GM18870 (cell line): ENCODE data around the gene E4F1.

Source experiments
- ATAC-seq: cut with Tn5 transposase; IDR thresholded peaks from one replicate; pipeline ENCODE4 v1.9.1; 2021; ENCODE audit warnings: moderate library complexity; ENCODE audit not compliant: unreplicated experiment

Gene E4F1

DNA sequence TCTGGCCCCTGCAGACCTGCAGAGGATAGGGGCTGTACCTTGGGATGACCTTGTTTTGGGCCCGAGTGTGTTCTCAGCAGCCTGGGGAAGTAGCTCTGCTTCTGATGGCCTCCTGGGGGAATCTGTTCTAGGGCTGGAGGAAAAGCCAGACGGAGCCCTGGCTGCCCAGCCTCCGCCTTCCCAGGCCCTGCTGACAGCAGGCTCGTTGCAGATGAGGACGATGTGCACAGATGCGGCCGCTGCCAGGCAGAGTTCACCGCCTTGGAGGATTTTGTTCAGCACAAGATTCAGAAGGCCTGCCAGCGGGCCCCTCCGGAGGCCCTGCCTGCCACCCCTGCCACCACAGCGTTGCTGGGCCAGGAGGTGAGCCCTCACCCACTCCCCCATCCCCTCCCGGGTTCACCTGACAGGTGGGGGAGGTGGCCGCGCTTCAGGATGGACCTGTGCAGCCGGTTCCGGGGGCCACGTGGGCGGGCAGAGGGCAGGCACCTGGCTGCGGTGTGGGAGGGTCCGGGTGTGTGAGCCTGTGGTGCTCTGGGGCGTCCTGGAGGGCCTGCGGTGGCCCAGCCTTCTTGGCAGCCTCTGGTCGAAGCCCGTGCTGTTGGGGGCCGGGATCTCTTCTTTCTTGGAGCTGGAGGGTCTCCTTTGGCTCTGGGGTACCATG is 4.9 kb downstream of the E4F1 start:
- ATAC-seq = no peak

GRCh38 chr16:2229091-2229490 is 5.7 kb downstream of the E4F1 start:
- no peak for ATAC-seq

- no peak for ATAC-seq
These were observed 6.3 kb downstream of the E4F1 start for GRCh38 chr16:2229632-2230250.

DNA sequence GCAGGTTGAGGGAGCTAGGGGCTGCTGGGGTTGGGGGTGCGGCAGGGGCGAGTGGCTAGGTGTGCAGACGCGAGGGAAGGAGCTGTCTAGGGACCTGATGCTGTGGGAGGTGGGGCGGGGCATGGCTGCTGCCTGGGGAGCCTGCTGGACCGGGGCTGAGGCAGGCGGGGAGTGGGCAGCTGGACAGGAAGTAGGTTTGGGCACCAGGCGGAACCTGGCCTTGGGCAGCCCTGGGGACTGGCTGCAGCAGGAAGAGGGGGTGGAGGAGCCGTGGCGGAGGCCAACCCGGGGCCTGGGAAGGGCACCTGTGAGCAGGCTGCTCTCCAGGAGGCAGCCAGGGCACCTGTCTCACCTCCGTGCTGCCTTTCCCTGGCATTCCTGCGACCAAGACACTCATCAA is 7.0 kb downstream of the E4F1 start:
- ATAC-seq = no peak

DNA sequence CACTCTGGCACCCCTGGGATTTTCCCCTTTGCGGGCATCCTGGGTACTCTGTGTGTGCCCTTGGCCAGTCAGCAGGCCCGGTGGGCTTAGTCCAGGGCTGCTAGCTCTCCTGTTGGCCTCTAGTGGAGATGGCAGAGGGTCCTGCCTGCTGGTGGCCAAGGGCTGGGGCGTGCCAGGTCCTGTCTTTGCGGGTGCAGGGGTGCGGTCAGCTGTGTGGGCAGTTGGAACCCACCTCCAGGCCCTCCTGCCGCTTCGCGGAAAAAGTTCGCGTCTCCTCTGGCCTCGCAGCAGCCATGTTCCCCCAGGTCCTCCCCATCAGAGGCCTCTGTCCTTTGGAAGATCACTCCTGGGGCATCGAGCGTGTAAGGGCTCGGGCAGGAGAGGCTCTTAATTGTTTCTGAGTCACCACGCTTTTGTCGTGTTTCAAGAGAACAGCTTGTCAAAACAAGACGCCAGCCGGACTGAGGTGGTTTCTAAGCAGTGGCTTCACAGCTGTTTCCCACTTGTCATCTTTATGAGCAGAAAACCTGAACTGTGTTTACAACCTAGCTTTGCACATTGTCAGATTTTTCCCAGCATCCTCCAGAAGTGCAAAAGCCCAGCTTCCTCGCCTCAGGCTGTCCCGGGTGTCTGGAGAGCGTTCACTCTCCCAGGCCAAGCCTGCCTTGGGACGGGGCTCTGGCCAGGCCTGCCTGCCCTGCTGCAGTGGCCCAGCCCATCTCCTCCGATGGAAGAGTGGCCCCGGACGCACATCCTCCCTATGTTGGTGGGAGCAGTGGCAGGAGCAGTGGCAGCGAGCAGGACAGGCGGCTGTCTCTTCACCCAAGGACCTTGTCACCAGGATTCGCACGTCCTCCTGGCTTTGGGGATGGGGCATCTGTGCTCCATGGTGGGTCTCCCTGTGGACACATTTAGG is 7.9 kb downstream of the E4F1 start:
- no peak for ATAC-seq

DNA sequence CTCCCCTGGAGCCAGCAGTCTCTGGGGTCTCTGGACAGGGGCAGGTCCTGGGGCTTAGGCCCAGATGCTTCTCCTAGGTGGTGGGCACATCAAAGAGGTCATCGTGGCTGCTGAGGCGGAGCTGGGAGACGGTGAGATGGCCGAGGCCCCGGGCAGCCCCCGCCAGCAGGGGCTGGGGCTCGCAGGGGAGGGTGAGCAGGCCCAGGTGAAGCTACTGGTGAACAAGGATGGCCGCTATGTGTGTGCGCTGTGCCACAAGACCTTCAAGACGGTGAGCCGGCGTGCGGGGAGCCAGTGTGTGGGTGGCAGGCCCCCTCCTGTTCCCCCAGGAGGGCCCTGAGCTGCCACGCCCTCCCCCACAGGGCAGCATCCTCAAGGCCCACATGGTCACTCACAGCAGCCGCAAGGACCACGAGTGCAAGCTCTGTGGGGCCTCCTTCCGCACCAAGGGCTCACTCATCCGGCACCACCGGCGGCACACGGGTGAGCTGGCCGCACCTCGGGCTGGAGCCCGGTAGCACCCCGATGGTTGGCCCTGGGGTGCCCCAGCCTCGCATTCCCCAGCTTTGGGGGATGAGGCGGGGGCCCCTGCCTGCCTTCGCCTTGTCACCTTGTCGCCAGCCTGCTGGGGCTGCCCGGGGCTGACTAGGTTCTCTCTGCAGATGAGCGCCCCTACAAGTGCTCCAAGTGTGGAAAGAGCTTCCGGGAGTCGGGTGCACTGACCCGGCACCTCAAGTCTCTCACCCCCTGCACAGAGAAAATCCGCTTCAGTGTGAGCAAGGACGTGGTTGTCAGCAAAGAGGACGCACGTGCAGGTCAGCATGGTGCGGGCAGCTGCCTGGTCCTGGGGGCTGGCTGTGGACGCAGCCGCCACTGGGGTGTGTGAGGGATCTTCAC is 9.0 kb downstream of the E4F1 start:
- ATAC-seq = no peak

DNA sequence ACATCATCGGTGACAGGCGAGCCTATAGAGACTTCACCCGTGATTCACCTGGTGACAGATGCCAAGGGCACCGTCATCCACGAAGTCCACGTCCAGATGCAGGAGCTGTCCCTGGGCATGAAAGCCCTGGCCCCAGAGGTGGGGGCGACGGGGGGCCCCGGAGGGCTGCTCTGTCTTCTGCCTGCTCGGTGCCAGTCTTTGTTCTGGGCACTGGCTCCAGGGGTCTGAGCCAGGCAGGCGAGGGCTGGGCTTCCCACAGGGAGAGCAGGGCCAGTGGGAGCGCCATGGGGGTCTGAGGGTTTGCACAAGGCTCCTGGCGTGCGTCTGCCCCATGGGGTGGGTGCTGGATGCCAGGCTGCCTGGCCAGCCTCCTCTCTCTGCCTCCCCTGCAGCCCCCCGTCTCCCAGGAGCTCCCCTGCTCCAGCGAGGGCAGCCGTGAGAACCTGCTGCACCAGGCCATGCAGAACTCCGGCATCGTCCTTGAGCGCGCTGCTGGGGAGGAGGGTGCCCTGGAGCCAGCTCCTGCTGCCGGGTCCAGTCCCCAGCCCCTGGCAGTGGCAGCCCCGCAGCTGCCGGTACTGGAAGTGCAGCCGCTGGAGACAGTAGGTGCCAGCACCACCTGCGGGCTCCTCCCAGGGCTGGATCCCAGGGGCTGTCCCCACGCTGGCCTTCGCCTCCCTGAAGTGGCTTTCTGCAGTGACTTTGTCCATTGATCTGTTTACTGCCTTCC is 9.8 kb downstream of the E4F1 start:
- ATAC-seq = no peak

GRCh38 chr16:2233872-2234812 is 10.8 kb downstream of the E4F1 start:
- no peak for ATAC-seq

DNA sequence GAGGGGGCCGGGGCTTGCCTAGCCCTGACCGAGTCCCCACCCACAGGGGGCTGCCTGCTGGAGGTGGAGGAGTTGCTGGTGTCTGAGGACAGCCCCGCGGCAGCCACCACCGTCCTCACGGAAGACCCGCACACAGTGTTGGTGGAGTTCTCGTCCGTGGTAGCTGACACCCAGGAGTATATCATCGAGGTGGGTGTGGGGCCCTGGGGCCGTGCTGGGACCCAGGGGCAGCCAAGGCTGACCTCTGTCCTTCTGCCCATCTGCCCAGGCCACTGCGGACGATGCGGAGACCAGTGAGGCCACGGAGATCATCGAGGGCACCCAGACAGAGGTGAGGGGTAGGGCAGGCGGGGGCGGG is 11.4 kb downstream of the E4F1 start:
- ATAC-seq = no peak

DNA sequence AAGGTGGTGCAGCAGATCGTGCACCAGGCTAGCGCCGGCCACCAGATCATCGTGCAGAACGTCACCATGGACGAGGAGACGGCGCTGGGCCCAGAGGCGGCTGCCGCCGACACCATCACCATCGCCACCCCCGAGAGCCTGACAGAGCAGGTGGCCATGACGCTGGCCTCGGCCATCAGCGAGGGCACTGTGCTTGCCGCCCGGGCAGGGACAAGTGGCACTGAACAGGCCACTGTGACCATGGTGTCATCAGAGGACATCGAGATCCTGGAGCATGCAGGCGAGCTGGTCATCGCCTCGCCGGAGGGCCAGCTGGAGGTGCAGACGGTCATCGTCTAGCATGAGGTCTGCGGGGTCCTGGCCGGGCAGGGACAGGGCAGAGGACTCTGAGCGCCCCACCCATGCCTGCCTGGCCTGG is 11.9 kb downstream of the E4F1 start:
- ATAC-seq = no peak

DNA sequence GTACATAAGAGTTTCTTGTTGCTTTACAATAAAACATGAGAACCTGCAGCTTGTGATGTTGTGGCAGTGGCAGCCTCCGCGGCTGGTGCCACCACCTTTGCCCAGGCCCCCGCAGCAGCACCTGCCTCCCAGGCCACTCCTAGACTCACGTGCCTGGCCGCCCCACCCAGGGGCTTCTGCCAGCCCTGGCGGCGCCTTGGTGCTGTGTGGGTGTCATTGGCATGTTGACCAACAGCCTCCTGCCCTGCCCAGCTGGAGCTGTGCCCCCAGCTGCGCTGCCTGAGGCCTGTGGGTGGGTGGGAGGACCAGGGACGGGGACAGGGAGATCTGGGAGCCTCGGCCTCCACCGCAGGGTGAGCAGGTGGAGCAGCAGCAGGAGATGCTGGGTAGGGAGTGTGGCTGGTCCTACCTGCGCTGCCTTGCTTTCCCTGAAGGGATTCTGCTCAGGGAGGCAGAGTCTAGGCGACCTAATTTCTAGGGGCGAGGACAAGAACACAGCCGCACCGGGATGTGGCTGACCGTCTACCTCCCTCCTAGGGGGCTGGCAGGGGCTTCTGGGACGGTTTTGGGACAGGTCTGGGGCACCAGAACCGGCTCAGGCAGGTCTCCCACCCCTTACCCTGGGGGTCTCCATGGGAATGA is 12.4 kb downstream of the E4F1 start:
- no peak for ATAC-seq

DNA sequence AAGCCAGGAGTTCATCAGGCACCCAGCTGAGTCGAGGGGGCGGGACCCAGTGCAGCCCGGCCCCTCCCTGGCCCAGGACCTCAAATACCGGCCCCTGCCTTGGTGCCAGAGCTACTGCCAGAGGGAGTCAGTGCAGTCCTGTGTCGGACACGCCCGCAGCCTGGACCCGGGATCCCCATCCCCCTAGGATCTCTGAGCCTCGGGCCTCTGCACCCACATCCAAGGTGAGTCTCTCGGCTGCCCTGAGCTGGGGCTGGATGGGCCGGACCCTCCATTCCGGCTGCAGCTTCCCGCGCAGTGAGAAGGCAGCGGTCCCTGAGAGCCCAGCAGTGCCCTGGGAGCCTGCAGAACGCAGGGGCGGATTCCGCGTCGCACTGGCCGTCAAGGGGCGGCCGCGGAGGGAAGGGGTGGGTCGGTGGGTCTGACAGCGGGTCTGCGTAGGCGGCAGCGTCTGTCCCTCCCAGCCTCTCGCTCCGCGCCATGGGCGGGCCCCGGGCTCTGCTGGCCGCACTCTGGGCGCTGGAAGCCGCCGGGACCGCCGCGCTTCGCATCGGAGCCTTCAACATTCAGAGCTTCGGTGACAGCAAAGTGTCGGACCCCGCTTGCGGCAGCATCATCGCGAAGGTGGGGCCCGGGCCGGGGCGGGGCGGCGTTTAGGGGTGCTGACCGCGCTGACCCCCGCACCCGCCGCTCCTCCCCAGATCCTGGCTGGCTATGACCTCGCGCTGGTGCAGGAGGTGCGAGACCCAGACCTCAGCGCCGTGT is 13.1 kb downstream of the E4F1 start, which contains the start of gene DNASE1L2:
Gene DNASE1L2 (plus strand): TSS at position 108 of the 765 bp plus-strand sequence. CDS start 373 bp downstream, at position 481.
- no peak for ATAC-seq

- no peak for ATAC-seq
These were observed 13.7 kb downstream of the E4F1 start for GRCh38 chr16:2237102-2237482.

DNA sequence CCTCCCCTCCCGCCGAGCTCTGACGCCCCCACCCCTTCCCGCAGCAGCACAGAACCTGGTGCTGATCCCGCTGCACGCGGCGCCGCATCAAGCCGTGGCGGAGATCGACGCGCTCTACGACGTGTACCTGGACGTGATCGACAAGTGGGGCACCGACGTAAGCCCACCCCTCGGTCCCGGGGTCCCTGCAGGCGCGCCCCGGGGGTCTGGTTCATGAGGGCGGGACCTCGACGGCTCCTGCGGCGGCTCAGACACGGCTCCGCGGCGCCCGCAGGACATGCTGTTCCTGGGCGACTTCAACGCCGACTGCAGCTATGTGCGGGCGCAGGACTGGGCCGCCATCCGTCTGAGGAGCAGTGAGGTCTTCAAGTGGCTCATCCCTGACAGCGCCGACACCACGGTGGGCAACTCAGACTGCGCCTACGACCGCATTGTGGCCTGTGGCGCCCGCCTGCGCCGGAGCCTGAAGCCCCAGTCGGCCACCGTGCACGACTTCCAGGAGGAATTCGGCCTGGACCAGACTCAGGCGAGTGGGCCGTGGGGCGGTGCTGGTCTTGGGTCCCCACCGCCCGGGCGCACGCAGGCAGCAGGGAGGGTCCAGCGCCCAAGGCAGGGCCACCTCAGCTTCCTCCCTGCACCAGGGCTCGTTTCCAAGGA is 14.2 kb downstream of the E4F1 start:
- ATAC-seq = no peak

GRCh38 chr16:2238150-2238837 is 14.9 kb downstream of the E4F1 start:
- no peak for ATAC-seq

DNA sequence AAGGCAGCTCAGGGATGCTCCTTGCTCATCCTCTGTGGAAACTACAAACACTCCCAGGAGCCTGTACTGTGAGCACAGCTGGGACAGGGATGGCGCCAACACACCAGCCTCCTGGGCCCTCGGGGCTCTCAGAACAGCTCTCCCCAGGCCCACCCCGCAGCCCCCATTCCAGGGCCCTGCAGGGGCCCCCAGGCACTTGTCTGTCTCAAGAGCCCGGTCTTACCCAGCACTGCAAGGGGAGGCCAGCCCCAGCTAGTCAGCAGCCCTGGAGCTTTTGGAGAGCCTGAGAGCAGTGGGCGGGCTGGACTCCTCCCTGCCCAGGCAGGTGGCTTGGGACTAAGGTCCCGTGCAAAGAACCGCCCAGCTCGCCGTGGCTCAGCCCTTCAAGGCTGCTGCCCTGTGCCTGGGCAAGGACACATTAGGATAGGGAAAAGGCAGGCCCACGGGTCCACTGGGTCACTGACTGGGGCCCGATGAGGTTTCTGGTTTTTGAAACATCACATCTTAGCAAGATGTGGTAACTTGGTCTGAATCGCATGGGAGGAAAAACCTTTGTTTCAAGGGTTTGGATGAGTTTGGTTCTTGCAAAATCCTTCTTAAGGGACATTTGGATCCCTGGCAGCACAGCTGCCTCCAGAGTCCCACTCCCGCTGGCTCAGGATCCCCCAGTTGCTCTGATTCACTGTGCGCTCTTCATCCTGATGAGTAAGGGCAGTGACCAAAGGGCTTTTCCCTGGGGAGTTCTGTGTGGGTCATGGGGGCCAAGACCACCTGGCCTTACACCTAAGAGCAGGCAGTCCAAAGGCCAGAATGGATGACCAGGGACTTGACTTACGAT is 15.7 kb downstream of the E4F1 start:
- ATAC-seq = no peak
